GM12801 (cell line): ENCODE results near the gene WWP2.

Experiments
- CTCF ChIP-seq: IDR thresholded peaks from one replicate; pipeline ENCODE4 v1.5.1; 2011; ENCODE audit warnings: control low read depth; ENCODE audit not compliant: insufficient read length; ENCODE audit errors: extremely low read depth

Gene WWP2

GRCh38 chr16:69890114-69890891 lies 128.2 kb downstream of the WWP2 start:
- TF ChIP-seq CTCF = no peak

- TF ChIP-seq CTCF = no peak
These were observed 128.8 kb downstream of the WWP2 start for GRCh38 chr16:69890892-69891282.

GRCh38 chr16:69892378-69892777 lies 130.2 kb downstream of the WWP2 start:
- no peak for TF ChIP-seq CTCF

GRCh38 chr16:69893106-69893505 lies 131.0 kb downstream of the WWP2 start:
- no peak for TF ChIP-seq CTCF

- no peak for TF ChIP-seq CTCF
These were observed 132.5 kb downstream of the WWP2 start for GRCh38 chr16:69894676-69895075.

GRCh38 chr16:69903865-69904415 lies 141.8 kb downstream of the WWP2 start:
- TF ChIP-seq CTCF = no peak

- TF ChIP-seq CTCF = no peak
These were observed 142.5 kb downstream of the WWP2 start for GRCh38 chr16:69904495-69905170.
